ENCODE measurements around the gene SNRPA1. TPM values are rescaled to one million over a fixed set of nuclear protein-coding genes. Genes with fewer than 3 reads are reported as not detected.

Gene SNRPA1
- total RNA-seq, 4 donors from 2014 or later: 19.9 to 35.7 (median 25.2) TPM

DNA sequence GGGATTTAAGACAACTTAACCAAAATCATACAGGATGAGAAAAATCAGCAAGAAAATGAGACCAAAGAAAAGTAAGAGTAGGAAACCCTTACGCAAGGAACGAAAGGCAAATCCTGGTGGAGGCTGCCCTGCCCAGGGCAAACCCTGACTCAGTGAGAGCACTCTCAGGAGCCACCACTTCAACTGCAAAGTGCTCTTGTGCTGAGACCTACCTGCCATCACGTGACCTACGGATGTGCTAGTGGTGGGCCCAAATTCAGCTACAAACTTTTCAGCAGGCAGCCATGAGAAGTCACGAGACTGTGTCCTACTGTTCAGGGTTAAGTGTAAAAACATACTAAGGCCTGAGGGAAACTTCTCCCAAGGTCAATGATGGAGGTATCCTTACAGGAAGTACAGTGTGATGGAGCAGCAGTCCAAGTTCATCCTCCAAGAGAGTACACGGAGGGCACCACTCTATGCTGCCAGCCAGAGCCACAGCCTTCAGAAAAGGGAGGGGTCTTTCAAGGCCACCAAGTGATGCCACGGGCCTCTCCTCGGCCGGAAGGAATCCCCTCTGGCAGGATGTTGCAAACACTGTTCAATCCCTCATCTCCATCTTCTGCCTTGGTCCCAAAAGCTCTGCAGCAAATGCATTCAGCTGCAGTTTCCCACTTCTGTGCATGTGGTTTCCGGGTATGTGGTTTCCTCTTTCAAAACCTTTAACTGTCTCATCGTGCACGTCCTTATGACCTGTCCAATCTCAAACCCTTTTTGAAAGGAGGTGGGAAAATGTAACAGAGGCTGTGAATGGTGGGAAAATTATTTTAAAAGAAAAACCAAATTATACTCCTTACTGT lies 52.7 kb downstream of the SNRPA1 start:
- H3K36me3 ChIP-seq: no peaks in the 10 kb centered on the region
- H3K27me3 ChIP-seq: no peaks in the 10 kb centered on the region
- no peak overlapping the region for H3K4me3 ChIP-seq
- intact Hi-C loops (cut with DNase I): no loop called here
- H3K4me1 ChIP-seq: peaks cover 34 to 94% (median 91%) of the 10 kb centered on the region in 4 donors
- WGBS: 59% methylated on average over 12 of the region's 12 CpGs
- peak overlapping the region in 2 of 4 donors; percentile 52 to 53 for H3K27ac ChIP-seq (replicated peaks in 1 of 4)
- no peaks in the 10 kb centered on the region for H3K9me3 ChIP-seq
- TF ChIP-seq POLR2AphosphoS5 (IDR thresholded peaks at IDR 0.05): peak in 1 of 2 donors; percentile 25
- TF ChIP-seq, protein P1, sequence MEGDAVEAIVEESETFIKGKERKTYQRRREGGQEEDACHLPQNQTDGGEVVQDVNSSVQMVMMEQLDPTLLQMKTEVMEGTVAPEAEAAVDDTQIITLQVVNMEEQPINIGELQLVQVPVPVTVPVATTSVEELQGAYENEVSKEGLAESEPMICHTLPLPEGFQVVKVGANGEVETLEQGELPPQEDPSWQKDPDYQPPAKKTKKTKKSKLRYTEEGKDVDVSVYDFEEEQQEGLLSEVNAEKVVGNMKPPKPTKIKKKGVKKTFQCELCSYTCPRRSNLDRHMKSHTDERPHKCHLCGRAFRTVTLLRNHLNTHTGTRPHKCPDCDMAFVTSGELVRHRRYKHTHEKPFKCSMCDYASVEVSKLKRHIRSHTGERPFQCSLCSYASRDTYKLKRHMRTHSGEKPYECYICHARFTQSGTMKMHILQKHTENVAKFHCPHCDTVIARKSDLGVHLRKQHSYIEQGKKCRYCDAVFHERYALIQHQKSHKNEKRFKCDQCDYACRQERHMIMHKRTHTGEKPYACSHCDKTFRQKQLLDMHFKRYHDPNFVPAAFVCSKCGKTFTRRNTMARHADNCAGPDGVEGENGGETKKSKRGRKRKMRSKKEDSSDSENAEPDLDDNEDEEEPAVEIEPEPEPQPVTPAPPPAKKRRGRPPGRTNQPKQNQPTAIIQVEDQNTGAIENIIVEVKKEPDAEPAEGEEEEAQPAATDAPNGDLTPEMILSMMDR (IDR thresholded peaks at IDR 0.05): no peak
- DNase-seq (ENCODE audit: extremely low spot score): no peak

DNA sequence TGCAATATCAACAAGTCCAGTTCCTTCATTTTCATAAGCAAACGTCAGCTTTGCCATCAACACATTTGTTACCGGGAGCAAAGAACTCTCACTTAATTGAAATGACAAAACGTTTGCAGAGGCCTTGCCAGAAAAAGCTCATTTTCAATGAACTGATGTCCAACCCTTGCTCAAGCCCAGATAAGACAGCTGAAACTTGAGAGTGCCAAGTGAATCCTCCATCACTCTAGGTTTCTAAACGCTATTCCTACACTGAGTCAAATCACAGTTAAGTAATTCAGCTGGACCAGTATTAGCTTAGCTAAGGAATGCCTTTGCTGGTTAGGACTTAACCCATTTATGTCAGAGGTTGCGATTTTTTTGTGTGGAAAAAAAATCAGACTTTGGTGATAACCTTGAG lies 54.7 kb downstream of the SNRPA1 start:
- Histone ChIP-seq H3K36me3 (peaks cover 0 to 1% (median 0%) of the 10 kb centered on the region in 4 donors), H3K27me3 (no peaks in the 10 kb centered on the region)
- WGBS: 38% methylated on average over 5 of the region's 5 CpGs

DNA sequence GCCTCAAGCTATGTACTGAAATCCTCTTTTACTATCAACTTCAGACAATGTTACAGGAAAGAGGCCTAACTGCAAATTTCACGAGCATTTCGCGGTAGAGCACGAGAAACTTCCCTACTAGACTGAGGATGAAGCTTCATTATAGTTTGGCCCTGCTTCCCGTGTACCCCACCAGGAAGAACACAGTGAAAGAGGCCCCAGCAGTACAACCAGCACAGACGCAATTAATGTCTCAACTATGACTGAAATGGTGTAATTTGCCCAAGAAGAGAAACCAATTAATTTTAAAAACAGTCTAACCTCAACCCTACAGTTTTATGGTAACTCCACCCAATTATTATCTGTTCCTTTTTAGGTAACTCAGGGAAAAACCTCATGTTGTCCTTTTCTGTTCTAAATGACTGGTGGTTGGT lies 55.3 kb downstream of the SNRPA1 start:
- Histone ChIP-seq H3K9me3 (no peaks in the 10 kb centered on the region), H3K27me3 (no peaks in the 10 kb centered on the region), H3K36me3 (peaks cover 0 to 7% (median 5%) of the 10 kb centered on the region in 4 donors), H3K4me3 (no peak overlapping the region), H3K4me1 (peaks cover 25 to 79% (median 73%) of the 10 kb centered on the region in 4 donors), H3K27ac (replicated peaks in 1 of 4) (peak overlapping the region; percentile 23 to 55 (median 49))
- intact Hi-C loops (cut with DNase I): no loop called here
- WGBS: 76% methylated on average over 6 of the region's 6 CpGs
- no peak for DNase-seq (ENCODE audit: extremely low spot score)
- no peak for TF ChIP-seq POLR2A (IDR thresholded peaks at IDR 0.05; ENCODE audit: low read depth)
- no peak for TF ChIP-seq EP300 (IDR thresholded peaks at IDR 0.05)
- TF ChIP-seq POLR2AphosphoS5 (IDR thresholded peaks at IDR 0.05): no peak
- TF ChIP-seq, protein P1 (IDR thresholded peaks at IDR 0.05): no peak

More for the DNA sequence above, 54.7 kb downstream of the SNRPA1 start:
- Histone ChIP-seq H3K4me1 (peaks cover 30 to 85% (median 79%) of the 10 kb centered on the region in 4 donors), H3K9me3 (no peaks in the 10 kb centered on the region), H3K27ac (replicated peaks in 1 of 4) (peak overlapping the region; percentile 23 to 55 (median 49)), H3K4me3 (no peak overlapping the region)
- no peak for DNase-seq (ENCODE audit: extremely low spot score)
- intact Hi-C loops (cut with DNase I): no loop called here
- peak; percentile 26 to 42 for TF ChIP-seq POLR2AphosphoS5 (IDR thresholded peaks at IDR 0.05)
- TF ChIP-seq, protein P1 (IDR thresholded peaks at IDR 0.05): no peak

DNA sequence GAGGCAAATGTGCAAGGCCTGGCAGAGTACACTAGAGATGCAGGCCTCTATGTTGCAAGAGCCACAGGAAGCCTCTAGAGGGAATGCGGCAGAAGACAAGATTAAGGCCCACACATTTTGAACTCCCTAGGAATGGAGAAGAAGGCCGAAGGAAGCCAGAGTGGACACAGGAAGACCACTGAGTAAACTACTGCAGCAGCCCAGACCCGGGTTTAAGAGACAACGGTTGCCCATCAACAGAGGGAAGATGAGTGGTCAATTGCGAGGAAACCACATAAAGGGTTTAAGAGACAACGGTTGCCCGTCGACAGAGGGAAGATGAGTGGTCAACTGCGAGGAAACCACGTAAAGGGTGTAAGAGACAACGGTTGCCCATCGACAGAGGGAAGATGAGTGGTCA lies 57.8 kb downstream of the SNRPA1 start:
- TF ChIP-seq EP300 (IDR thresholded peaks at IDR 0.05): no peak
- TF ChIP-seq POLR2AphosphoS5 (IDR thresholded peaks at IDR 0.05): no peak
- no peak for TF ChIP-seq POLR2A (IDR thresholded peaks at IDR 0.05; ENCODE audit: low read depth)
- TF ChIP-seq, protein P1 (IDR thresholded peaks at IDR 0.05): no peak
- Histone ChIP-seq H3K27me3 (no peaks in the 10 kb centered on the region), H3K9me3 (no peaks in the 10 kb centered on the region), H3K4me3 (no peak overlapping the region), H3K36me3 (peaks cover 0 to 26% (median 13%) of the 10 kb centered on the region in 4 donors), H3K4me1 (peaks cover 11 to 67% (median 63%) of the 10 kb centered on the region in 4 donors), H3K27ac (replicated peaks in 1 of 4) (no peak overlapping the region)
- no peak for DNase-seq (ENCODE audit: extremely low spot score)
- intact Hi-C loops (cut with DNase I): loop anchor here (2.0 kb wide), 1 partner anchor 48 kb away; no protein-coding TSS in a partner anchor
- 86% methylated on average over 12 of the region's 12 CpGs for WGBS

All from esophagus muscularis mucosa (tissue), 4 donors.